CD4-positive, alpha-beta memory T cell (primary cell): ENCODE data around the gene GPR176. TPM values are rescaled to one million over a fixed set of nuclear protein-coding genes. Genes with fewer than 3 reads are reported as not detected.

Experiments used
- CTCF ChIA-PET: fragments of 350-600 bp; sonication (Branson Sonifier 250); formaldehyde crosslinking; loops from one replicate; lab custom pipeline; 2021; ENCODE audit warnings: inconsistent platforms; ENCODE audit not compliant: partially characterized antibody; lab: Charles Lee
- POLR2A ChIA-PET: fragments of 350-600 bp; sonication (Branson Sonifier 250); formaldehyde crosslinking; loops from one replicate; lab custom pipeline; 2021; ENCODE audit not compliant: partially characterized antibody; lab: Charles Lee
- DNase-seq, 5 donors: peaks; one replicate each; pipeline versions ENCODE4 v3.0.0 to v3.0.0-alpha.2; 2020 to 2022; ENCODE audit warnings: mixed read lengths in 1 of 5
- H3K27ac ChIP-seq: one replicate; pipeline ENCODE4 v1.7.0; 2013; ENCODE audit warnings: low read depth, low read length
- H3K27me3 ChIP-seq: 2 replicates; pipeline ENCODE4 v1.7.0; 2013; ENCODE audit warnings: mild to moderate bottlenecking, low read length, moderate library complexity; ENCODE audit not compliant: insufficient read depth
- H3K36me3 ChIP-seq: 2 replicates; pipeline ENCODE4 v1.7.0; 2013; ENCODE audit warnings: mild to moderate bottlenecking, low read length, moderate library complexity; ENCODE audit not compliant: insufficient read depth
- H3K4me1 ChIP-seq: 2 replicates; pipeline ENCODE4 v1.7.0; 2013; ENCODE audit warnings: mild to moderate bottlenecking, low read length, moderate library complexity; ENCODE audit not compliant: insufficient read depth
- H3K4me3 ChIP-seq, 2 donors: one replicate each; pipeline ENCODE4 v1.7.0; 2013; ENCODE audit warnings: low read length in 2 of 2, mild to moderate bottlenecking in 1 of 2
- H3K9me3 ChIP-seq, 2 donors: one replicate each; pipeline ENCODE4 v1.7.0; 2013; ENCODE audit warnings: low read length in 2 of 2, control low read depth in 1 of 2; ENCODE audit not compliant: control insufficient read depth in 1 of 2
- H3K27ac Mint-ChIP-seq, 7 donors: one replicate each; pipeline ENCODE4 v1.8.0; 2020 to 2021; ENCODE audit warnings: mixed read lengths in 7 of 7, mild to moderate bottlenecking in 6 of 7, inconsistent platforms in 3 of 7, moderate library complexity in 3 of 7
- H3K27me3 Mint-ChIP-seq, 2 donors: one replicate each; pipeline ENCODE4 v1.8.0; 2020 to 2021; ENCODE audit warnings: mixed read lengths in 2 of 2
- H3K36me3 Mint-ChIP-seq, 2 donors: one replicate each; pipeline ENCODE4 v1.8.0; 2020 to 2021; ENCODE audit warnings: mixed read lengths in 2 of 2, inconsistent platforms in 1 of 2, mild to moderate bottlenecking in 1 of 2
- H3K4me1 Mint-ChIP-seq, 4 donors: one replicate each; pipeline ENCODE4 v1.8.0; 2020 to 2021; ENCODE audit warnings: mixed read lengths in 4 of 4, mild to moderate bottlenecking in 1 of 4
- H3K4me3 Mint-ChIP-seq, 8 donors: one replicate each; pipeline ENCODE4 v1.8.0; 2020 to 2021; ENCODE audit warnings: mixed read lengths in 8 of 8, mild to moderate bottlenecking in 7 of 8, moderate library complexity in 6 of 8, inconsistent platforms in 3 of 8
- H3K9me3 Mint-ChIP-seq, 8 donors: one replicate each; pipeline ENCODE4 v1.8.0; 2020 to 2021; ENCODE audit warnings: mixed read lengths in 8 of 8, mild to moderate bottlenecking in 5 of 8, inconsistent platforms in 3 of 8, moderate library complexity in 1 of 8
- intact Hi-C: fragments of 100-400 bp; cut with micrococcal nuclease; formaldehyde crosslinking; loops from one replicate; pipeline ENCODE4 v1.15.1; 2023
- polyA plus RNA-seq, 2 donors: library from polyadenylated mRNA; unstranded; fragments of 300-500 nt; fragmentation: Illumina TruSeq; gene quantifications; one replicate each; pipeline ENCODE4 v1.2.3, GENCODE V29; 2021
- total RNA-seq, 2 experiments: library from RNA; stranded (reverse); gene quantifications; one replicate each; pipeline ENCODE4 v1.2.3, GENCODE V29; 2021

GPR176 gene
- total and polyA plus RNA-seq, 4 experiments from 2014 or later = not detected

DNA sequence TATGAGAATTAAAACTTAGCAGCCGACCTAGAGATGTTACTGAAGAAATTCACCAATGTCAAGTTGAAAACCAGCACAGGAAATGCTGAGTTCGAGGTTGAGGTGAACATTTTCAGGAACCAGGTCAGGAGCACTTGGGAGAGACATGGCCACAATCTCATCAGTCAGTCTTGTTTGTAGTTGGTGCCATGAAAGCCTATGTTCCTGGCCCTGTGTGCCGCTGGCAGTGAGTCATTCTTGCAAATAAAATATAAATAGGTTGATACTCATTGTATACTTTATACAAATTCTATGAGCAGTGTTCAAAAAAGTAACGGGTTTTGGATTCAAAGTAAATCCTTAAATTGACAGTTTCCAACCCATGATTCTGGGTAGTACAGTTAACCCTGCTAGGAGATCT, 135.9 kb downstream of the GPR176 start:
- POLR2A ChIA-PET = no interaction called here
- H3K4me1 Mint-ChIP-seq = peaks cover 28 to 55% (median 44%) of the 10 kb centered on the region in 4 donors

GRCh38 chr15:39783244-39783820, 136.7 kb downstream of the GPR176 start:
- Histone ChIP-seq H3K4me3 (peak overlapping the region; percentile 97 to 100), H3K36me3 (no peaks in the 10 kb centered on the region), H3K27me3 (no peaks in the 10 kb centered on the region), H3K4me1 (peaks cover 38% of the 10 kb centered on the region), H3K27ac (peak overlapping the region; percentile 60), H3K9me3 (no peaks in the 10 kb centered on the region)
- peak in 2 of 5 donors; percentile 19 to 21 for DNase-seq
- Mint-ChIP-seq H3K27ac (peak overlapping the region; percentile 83 to 97 (median 93)), H3K4me1 (peaks cover 28 to 55% (median 44%) of the 10 kb centered on the region in 4 donors), H3K9me3 (no peaks in the 10 kb centered on the region), H3K4me3 (peak overlapping the region; percentile 88 to 98 (median 96)), H3K27me3 (no peaks in the 10 kb centered on the region), H3K36me3 (peaks cover 0 to 25% of the 10 kb centered on the region in 2 donors)
- ChIA-PET POLR2A (interaction anchor here (0.7 to 2.8 kb wide), 11 partner anchors 9 to 1329 kb away, joined by 3 to 22 read pairs (median 6); partner anchors contain the start of genes FAM98B, PLCB2 and THBS1), CTCF (interaction anchor here (0.7 to 2.0 kb wide), 7 partner anchors 8 to 491 kb away, joined by 3 to 6 read pairs (median 3); no protein-coding TSS in a partner anchor)
- intact Hi-C loops = loop anchor here (2.0 to 10.0 kb wide), 4 partner anchors 149 to 1329 kb away; partner anchors contain the start of genes BMF, EIF2AK4 and FAM98B

More for the DNA sequence above, 135.9 kb downstream of the GPR176 start:
- peak overlapping the region; percentile 88 to 98 (median 96) for H3K4me3 Mint-ChIP-seq
- peaks cover 0 to 25% of the 10 kb centered on the region in 2 donors for H3K36me3 Mint-ChIP-seq
- H3K4me1 ChIP-seq = peaks cover 38% of the 10 kb centered on the region
- no peaks in the 10 kb centered on the region for H3K27me3 ChIP-seq
- no peaks in the 10 kb centered on the region for H3K36me3 ChIP-seq
- H3K4me3 ChIP-seq = no peak overlapping the region
- intact Hi-C loops = loop anchor here (5.0 to 10.0 kb wide), 2 partner anchors 148 to 1329 kb away; partner anchors contain the start of genes EIF2AK4 and FAM98B
- no peaks in the 10 kb centered on the region for H3K27me3 Mint-ChIP-seq
- CTCF ChIA-PET = interaction anchor here (1.5 to 2.4 kb wide), 3 partner anchors 9 to 490 kb away, joined by 3 to 20 read pairs (median 6); no protein-coding TSS in a partner anchor
- no peaks in the 10 kb centered on the region for H3K9me3 ChIP-seq
- no peak for DNase-seq
- no peaks in the 10 kb centered on the region for H3K9me3 Mint-ChIP-seq
- H3K27ac Mint-ChIP-seq = peak overlapping the region; percentile 83 to 97 (median 93)
- peak overlapping the region; percentile 60 for H3K27ac ChIP-seq

- Mint-ChIP-seq H3K36me3 (peaks cover 0 to 25% of the 10 kb centered on the region in 2 donors), H3K4me3 (peak within 1 kb of the TSS; percentile 88 to 98 (median 96)), H3K27me3 (no peaks in the 10 kb centered on the region), H3K9me3 (no peaks in the 10 kb centered on the region), H3K4me1 (peaks cover 28 to 55% (median 44%) of the 10 kb centered on the region in 4 donors), H3K27ac (peak within 1 kb of the TSS; percentile 83 to 97 (median 93))
- H3K4me1 ChIP-seq = peaks cover 38% of the 10 kb centered on the region
- H3K27me3 ChIP-seq = no peaks in the 10 kb centered on the region
- peak within 1 kb of the TSS; percentile 97 to 100 for H3K4me3 ChIP-seq
- ChIA-PET POLR2A (interaction anchor here (0.7 to 2.8 kb wide), 14 partner anchors 8 to 1329 kb away, joined by 3 to 22 read pairs (median 4); partner anchors contain the start of genes BMF, FAM98B, PLCB2 and SRP14), CTCF (interaction anchor here (0.7 to 2.0 kb wide), 8 partner anchors 8 to 1083 kb away, joined by 3 to 6 read pairs (median 4); no protein-coding TSS in a partner anchor)
- peak within 1 kb of the TSS; percentile 60 for H3K27ac ChIP-seq
- intact Hi-C loops = loop anchor here (1.0 to 10.0 kb wide), 5 partner anchors 150 to 1328 kb away; partner anchors contain the start of genes BMF, EIF2AK4, FAM98B and SRP14
- H3K36me3 ChIP-seq = no peaks in the 10 kb centered on the region
- DNase-seq = peak; percentile 96 to 99 (median 97)
- no peaks in the 10 kb centered on the region for H3K9me3 ChIP-seq
These were observed 137.5 kb downstream of the GPR176 start, which contains the start of gene FSIP1 for GRCh38 chr15:39782441-39783138. FSIP1 (minus strand) TSS chr15:39782841; CDS start chr15:39776524, 6,317 bp downstream.

GRCh38 chr15:39781967-39782302, 138.1 kb downstream of the GPR176 start:
- Histone ChIP-seq H3K27ac (peak overlapping the region; percentile 60), H3K27me3 (no peaks in the 10 kb centered on the region), H3K36me3 (no peaks in the 10 kb centered on the region), H3K4me1 (peaks cover 38% of the 10 kb centered on the region), H3K9me3 (no peaks in the 10 kb centered on the region), H3K4me3 (peak overlapping the region in 1 of 2 donors; percentile 97)
- Mint-ChIP-seq H3K27ac (peak overlapping the region; percentile 83 to 97 (median 93)), H3K27me3 (no peaks in the 10 kb centered on the region), H3K4me1 (peaks cover 28 to 55% (median 44%) of the 10 kb centered on the region in 4 donors), H3K36me3 (peaks cover 0 to 25% of the 10 kb centered on the region in 2 donors), H3K4me3 (peak overlapping the region; percentile 88 to 98 (median 96)), H3K9me3 (no peaks in the 10 kb centered on the region)
- intact Hi-C loops = loop anchor here (1.0 to 10.0 kb wide), 5 partner anchors 150 to 1327 kb away; partner anchors contain the start of genes BMF, EIF2AK4, FAM98B and SRP14
- POLR2A ChIA-PET = interaction anchor here (1.0 to 2.8 kb wide), 10 partner anchors 7 to 1328 kb away, joined by 3 to 22 read pairs (median 6); partner anchors contain the start of genes BMF, FAM98B, PLCB2 and SRP14
- DNase-seq = no peak
- CTCF ChIA-PET = interaction anchor here (1.0 to 2.0 kb wide), 3 partner anchors 7 to 1082 kb away, joined by 5 to 6 read pairs (median 5); no protein-coding TSS in a partner anchor

DNA sequence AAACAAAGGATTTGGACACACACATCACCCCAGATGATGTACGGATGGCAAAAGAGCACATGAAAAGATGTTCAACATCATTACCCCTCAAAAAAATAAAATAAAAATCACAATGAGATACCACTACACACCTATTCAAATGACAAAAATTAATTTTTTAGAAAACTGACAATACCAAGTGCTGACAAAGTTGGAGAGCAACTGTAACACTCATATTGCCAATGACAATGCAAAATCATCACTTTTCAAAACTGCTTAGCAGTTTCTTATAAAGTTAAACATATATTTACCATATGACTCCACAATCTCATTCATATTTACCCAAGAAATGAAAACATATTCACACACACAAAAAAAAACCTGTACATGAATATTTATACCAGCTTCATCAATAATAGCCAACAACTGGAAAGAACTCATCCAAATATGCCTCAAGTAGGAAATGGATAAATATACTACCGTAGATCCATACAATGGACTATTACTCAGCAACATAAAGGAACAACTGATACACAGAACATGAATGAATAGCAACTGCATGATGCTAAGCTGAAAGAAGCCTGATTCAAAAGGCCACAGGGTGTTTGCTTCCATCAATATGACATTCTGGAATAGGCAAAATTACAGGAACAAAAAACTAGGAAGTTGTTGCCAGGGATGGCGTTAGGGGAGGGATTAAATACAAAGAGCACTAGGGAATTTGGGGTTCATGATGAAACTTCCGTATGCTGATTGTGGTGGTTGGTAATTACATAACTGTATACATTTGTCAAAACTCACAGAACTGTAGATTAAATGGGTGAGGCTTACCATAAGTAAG, 138.7 kb downstream of the GPR176 start:
- H3K36me3 ChIP-seq = no peaks in the 10 kb centered on the region
- intact Hi-C loops = loop anchor here (5.0 to 10.0 kb wide), 2 partner anchors 151 to 1327 kb away; partner anchors contain the start of genes EIF2AK4 and FAM98B
- Mint-ChIP-seq H3K4me1 (peaks cover 25 to 51% (median 40%) of the 10 kb centered on the region in 4 donors), H3K27me3 (no peaks in the 10 kb centered on the region), H3K4me3 (peak overlapping the region in 7 of 8 donors; percentile 37 to 97 (median 71)), H3K36me3 (peaks cover 0 to 22% of the 10 kb centered on the region in 2 donors), H3K9me3 (no peaks in the 10 kb centered on the region), H3K27ac (peak overlapping the region; percentile 63 to 97 (median 90))
- H3K27me3 ChIP-seq = no peaks in the 10 kb centered on the region
- H3K4me3 ChIP-seq = peak overlapping the region in 1 of 2 donors; percentile 97
- peak overlapping the region; percentile 60 for H3K27ac ChIP-seq
- H3K9me3 ChIP-seq = no peaks in the 10 kb centered on the region
- peaks cover 33% of the 10 kb centered on the region for H3K4me1 ChIP-seq
- CTCF ChIA-PET = no interaction called here
- DNase-seq = no peak
- POLR2A ChIA-PET = interaction anchor here (1.3 to 2.8 kb wide), 6 partner anchors 8 to 1327 kb away, joined by 3 to 22 read pairs (median 8); partner anchors contain the start of genes FAM98B and SRP14

DNA sequence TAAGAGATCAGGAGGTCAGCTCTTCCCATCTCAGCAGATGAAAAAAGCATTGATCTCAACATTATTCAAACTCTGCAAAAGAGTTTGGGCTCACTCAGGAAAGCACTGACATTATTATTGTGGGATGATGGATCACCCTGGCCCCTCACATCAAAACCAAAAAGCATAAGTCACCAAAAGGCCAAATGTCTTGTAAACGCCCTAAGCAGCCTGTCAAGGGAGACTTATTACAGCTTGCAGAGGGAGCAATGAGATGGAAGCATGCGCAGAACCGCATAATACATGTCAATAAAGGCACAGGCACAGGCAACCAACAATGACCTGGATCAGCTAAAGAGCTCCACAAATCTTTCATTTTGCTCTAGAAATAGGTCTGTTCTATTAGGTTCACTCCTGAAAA, 142.0 kb downstream of the GPR176 start:
- Histone ChIP-seq H3K9me3 (no peaks in the 10 kb centered on the region), H3K27ac (no peak overlapping the region), H3K36me3 (no peaks in the 10 kb centered on the region), H3K27me3 (no peaks in the 10 kb centered on the region), H3K4me1 (peaks cover 23% of the 10 kb centered on the region), H3K4me3 (no peak overlapping the region)
- peaks cover 0 to 10% of the 10 kb centered on the region in 2 donors for H3K36me3 Mint-ChIP-seq
- peaks cover 0 to 1% of the 10 kb centered on the region in 2 donors for H3K27me3 Mint-ChIP-seq
- intact Hi-C loops = no loop called here
- H3K27ac Mint-ChIP-seq = no peak overlapping the region
- peaks cover 10 to 37% (median 28%) of the 10 kb centered on the region in 4 donors for H3K4me1 Mint-ChIP-seq
- no peaks in the 10 kb centered on the region for H3K9me3 Mint-ChIP-seq
- ChIA-PET POLR2A (no interaction called here), CTCF (no interaction called here)
- no peak overlapping the region for H3K4me3 Mint-ChIP-seq
- no peak for DNase-seq
